Stimulated activated CD8-positive, alpha-beta memory T cell treated with anti-CD3 and anti-CD28 coated beads, Interleukin-12 subunit alpha, Interleukin-12 subunit beta, amount 100 ng/mL, for 4 hours (primary cell): ENCODE data around the gene FTCD.

Source experiments
- DNase-seq: peaks from one replicate; pipeline ENCODE4 v3.0.0-alpha.2; 2020; ENCODE audit warnings: low read depth

FTCD gene

GRCh38 chr21:46093668-46094400 is 61.5 kb downstream of the FTCD start:
- no peak for DNase-seq

DNA sequence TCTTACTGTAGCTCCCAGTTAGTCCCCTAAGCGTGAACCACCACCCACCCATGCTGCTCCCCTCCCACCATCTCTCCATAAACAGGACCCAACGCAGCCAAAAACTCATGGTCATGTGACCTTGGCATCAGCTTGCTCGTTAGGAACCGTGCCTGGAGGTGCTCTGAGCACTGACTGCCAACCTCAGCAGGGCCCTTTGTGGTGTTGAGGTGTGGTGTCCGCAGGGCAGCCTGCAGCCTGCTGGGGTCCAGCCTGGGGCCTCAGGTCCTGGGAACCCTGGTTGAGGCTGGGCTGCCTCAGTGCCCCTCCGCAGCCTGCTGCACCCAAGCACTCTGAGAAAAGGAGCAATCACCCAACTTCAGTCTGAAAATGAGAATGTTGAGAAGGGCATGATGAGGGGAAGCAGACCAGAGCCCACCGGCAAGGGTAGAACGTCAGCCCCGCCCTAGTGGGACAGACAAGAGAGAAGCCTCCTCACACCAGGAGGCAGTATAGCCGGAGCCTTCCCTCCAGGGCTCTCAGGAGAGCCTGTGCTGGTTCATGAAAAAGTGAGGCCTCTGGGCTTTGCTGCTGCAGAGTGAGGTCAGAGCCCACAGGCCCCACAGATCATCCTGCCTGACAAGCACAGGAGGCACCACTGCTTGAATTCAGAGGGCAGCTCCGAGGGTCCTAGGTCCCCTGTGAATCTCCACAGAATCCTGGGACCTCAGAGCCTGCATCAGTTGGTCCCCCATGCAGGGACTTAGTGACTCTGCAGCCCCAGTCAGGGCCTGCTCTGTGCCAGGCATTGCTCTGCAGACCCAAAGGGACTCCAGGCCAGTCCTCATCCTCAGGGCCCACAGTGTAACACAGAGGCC is 62.3 kb downstream of the FTCD start:
- no peak for DNase-seq

DNA sequence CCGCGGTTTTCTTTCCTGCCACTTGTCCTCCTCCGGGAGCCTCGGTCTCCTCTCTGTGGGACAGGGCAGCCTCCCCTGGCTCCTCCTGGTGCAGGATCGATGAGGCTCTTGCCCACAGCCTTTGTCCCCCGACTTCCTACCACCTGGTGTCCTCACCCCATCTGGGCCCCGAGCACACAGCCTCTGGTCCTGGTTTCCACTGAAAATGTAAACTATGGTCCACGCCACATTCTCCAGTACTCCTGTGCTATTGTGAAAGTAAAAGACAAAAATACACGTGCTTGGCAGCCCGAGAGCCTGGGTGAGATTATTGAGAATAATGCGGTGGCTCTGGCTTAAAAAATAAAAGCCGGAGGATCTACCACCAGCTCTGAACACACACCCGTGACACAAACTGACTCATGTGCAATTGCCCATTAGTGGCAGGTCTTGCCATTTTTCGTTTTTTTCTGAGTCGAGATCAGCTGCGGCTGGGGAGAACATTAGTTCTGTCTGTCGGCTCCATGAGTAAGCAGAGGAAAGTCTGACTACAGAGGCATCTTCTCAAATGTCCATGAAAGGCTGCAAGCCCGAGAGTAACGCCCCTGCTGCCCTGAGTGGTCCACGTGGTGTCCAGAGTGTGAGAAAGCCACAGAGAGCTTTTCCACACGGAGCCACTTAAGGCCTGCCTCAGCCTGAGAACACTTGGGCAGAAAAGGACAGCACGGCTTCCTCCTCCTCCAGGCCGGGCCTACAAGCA is 63.2 kb downstream of the FTCD start:
- DNase-seq: no peak

GRCh38 chr21:46091631-46092025 is 63.8 kb downstream of the FTCD start:
- no peak for DNase-seq

- DNase-seq: no peak
Observed at GRCh38 chr21:46091118-46091517, 64.3 kb downstream of the FTCD start.

DNA sequence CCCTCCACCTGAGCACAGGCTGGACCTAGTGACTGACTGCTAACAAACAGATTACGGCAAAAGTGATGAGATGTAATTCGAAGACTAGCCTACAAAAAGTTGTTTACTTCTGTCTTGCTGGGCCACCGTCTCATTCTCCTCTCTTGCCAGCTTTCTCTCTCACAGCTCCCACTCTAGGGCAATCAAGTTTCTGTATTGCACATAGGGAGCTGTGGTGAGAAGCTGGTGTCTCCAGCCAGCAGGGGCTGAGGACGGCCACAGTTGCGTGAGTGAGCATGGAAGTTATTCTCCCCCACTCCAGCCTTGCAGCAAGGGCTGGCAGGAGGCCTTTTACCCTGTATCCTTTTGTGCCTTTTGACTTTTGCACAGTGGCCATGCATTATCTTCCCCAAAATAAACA is 66.1 kb downstream of the FTCD start:
- no peak for DNase-seq

DNA sequence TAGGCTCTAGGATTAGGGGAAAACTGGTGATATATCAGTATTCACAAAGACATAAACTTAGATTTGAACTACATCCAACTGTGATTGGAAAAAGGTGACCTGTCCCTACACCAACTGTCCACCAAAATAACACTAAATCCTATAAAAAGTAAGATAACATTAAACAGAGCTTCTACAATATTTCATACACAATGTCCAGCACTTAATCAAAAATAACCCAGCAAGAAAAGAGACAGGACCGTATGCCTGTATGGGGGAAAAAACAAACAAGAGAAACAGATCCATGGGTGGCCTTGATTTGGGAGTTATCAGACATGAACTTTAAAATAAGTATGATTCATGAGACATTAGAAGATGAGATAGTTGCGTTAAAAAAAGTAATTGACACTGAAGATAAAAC is 67.2 kb downstream of the FTCD start:
- no peak for DNase-seq

DNA sequence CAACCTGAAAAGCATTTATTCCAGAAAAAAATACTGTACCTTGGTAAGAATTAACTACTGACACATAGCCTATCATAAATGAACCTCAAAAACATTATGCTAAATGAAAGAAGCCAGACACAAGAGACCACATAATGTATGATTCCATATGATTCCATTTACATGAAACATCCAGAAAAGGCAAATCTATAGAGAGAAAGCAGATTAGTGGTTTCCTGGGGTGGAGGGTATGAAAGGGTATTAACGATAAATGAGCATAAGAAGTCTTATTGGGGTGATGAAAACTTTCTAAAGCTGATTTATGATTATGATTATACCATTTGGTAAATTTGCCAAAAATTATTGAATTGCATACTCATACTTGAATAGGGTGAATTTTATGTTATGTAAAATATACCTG is 67.7 kb downstream of the FTCD start:
- no peak for DNase-seq
